HEK293 (cell line): ENCODE results near the gene MAP3K13.

Source experiments
- HOXA7 ChIP-seq: sonication (generic); formaldehyde crosslinking; IDR thresholded peaks from 2 replicates; pipeline ENCODE4 v1.8.1; 2022; ENCODE audit warnings: missing genetic modification reagents, borderline replicate concordance
- MYNN ChIP-seq: fragments of 450-650 bp; formaldehyde crosslinking; IDR thresholded peaks from 2 replicates; pipeline ENCODE4 v1.5.1; 2016; ENCODE audit warnings: missing biosample characterization, missing genetic modification characterization, borderline replicate concordance
- ZBTB21 ChIP-seq: fragments of 450-650 bp; formaldehyde crosslinking; IDR thresholded peaks from 2 replicates; pipeline ENCODE4 v1.5.1; 2017; ENCODE audit warnings: missing biosample characterization, missing genetic modification characterization
- ZNF239 ChIP-seq: fragments of 450-650 bp; formaldehyde crosslinking; IDR thresholded peaks from 2 replicates; pipeline ENCODE4 v1.5.1; 2016; ENCODE audit warnings: missing biosample characterization, missing genetic modification characterization
- ZNF324 ChIP-seq: fragments of 450-650 bp; formaldehyde crosslinking; IDR thresholded peaks from 2 replicates; pipeline ENCODE4 v1.5.1; 2016; ENCODE audit warnings: missing biosample characterization, missing genetic modification characterization
- ZNF549 ChIP-seq: fragments of 450-650 bp; IDR thresholded peaks from 2 replicates; pipeline ENCODE4 v1.5.1; 2018; ENCODE audit warnings: missing biosample characterization, missing genetic modification characterization, mild to moderate bottlenecking, inconsistent platforms, moderate library complexity
- ZNF610 ChIP-seq: fragments of 450-650 bp; formaldehyde crosslinking; IDR thresholded peaks from 2 replicates; pipeline ENCODE4 v1.5.1; 2016; ENCODE audit warnings: missing biosample characterization, missing genetic modification characterization, borderline replicate concordance
- ZNF660 ChIP-seq: fragments of 450-650 bp; IDR thresholded peaks from 2 replicates; pipeline ENCODE4 v1.5.1; 2018; ENCODE audit warnings: missing biosample characterization, mild to moderate bottlenecking, missing genetic modification characterization
- ZNF843 ChIP-seq: fragments of 450-650 bp; formaldehyde crosslinking; IDR thresholded peaks from 2 replicates; pipeline ENCODE4 v1.5.1; 2016; ENCODE audit warnings: missing biosample characterization, missing genetic modification characterization
- TF ChIP-seq, protein P1 (sequence below): fragments of 450-650 bp; formaldehyde crosslinking; IDR thresholded peaks from 2 replicates; pipeline ENCODE4 v1.5.1; 2016; ENCODE audit warnings: missing biosample characterization, missing genetic modification characterization
- TF ChIP-seq, protein P2 (sequence below): fragments of 450-650 bp; formaldehyde crosslinking; IDR thresholded peaks from 2 replicates; pipeline ENCODE4 v1.5.1; 2016; ENCODE audit warnings: missing biosample characterization, missing genetic modification characterization
- TF ChIP-seq, protein P3 (sequence below): fragments of 450-650 bp; formaldehyde crosslinking; IDR thresholded peaks from 2 replicates; pipeline ENCODE4 v1.5.1; 2016; ENCODE audit warnings: missing biosample characterization, missing genetic modification characterization
- TF ChIP-seq, protein P4 (sequence below): fragments of 450-650 bp; formaldehyde crosslinking; IDR thresholded peaks from 2 replicates; pipeline ENCODE4 v1.5.1; 2017; ENCODE audit warnings: missing biosample characterization, missing genetic modification characterization
- TF ChIP-seq, protein P5 (sequence below): IDR thresholded peaks from 2 replicates; pipeline ENCODE4 v1.6.1; 2011; ENCODE audit warnings: mild to moderate bottlenecking, low read depth, low read length, borderline replicate concordance

DNA sequence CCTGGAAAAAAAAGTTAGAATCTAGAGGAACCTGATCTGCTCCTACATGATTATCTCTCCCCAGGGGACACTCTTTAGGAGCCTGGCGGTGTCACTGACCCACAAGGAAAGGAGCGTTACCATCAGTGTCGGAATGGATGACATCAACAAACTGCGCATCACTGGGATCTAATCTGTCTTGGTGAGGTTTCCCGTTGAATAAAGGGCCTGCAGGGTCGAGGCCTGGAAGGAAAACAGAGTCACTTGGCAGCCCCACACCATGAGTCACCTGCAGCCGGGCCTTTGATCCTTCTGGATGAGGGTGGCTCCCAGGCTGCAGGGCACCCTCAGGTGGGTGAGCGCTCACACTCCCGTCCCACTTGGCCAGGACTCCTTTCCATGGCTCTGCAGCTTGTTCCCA, 164.4 kb downstream of the MAP3K13 start:
- TF ChIP-seq HOXA7 (CRISPR knock-in tag) = no peak
- TF ChIP-seq, protein P1, sequence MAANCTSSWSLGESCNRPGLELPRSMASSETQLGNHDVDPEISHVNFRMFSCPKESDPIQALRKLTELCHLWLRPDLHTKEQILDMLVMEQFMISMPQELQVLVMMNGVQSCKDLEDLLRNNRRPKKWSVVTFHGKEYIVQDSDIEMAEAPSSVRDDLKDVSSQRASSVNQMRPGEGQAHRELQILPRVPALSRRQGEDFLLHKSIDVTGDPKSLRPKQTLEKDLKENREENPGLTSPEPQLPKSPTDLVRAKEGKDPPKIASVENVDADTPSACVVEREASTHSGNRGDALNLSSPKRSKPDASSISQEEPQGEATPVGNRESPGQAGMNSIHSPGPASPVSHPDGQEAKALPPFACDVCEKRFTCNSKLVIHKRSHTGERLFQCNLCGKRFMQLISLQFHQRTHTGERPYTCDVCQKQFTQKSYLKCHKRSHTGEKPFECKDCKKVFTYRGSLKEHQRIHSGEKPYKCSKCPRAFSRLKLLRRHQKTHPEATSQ (tag by site-specific recombination) = no peak
- TF ChIP-seq ZNF239 (tag by site-specific recombination) = no peak
- TF ChIP-seq, protein P2, sequence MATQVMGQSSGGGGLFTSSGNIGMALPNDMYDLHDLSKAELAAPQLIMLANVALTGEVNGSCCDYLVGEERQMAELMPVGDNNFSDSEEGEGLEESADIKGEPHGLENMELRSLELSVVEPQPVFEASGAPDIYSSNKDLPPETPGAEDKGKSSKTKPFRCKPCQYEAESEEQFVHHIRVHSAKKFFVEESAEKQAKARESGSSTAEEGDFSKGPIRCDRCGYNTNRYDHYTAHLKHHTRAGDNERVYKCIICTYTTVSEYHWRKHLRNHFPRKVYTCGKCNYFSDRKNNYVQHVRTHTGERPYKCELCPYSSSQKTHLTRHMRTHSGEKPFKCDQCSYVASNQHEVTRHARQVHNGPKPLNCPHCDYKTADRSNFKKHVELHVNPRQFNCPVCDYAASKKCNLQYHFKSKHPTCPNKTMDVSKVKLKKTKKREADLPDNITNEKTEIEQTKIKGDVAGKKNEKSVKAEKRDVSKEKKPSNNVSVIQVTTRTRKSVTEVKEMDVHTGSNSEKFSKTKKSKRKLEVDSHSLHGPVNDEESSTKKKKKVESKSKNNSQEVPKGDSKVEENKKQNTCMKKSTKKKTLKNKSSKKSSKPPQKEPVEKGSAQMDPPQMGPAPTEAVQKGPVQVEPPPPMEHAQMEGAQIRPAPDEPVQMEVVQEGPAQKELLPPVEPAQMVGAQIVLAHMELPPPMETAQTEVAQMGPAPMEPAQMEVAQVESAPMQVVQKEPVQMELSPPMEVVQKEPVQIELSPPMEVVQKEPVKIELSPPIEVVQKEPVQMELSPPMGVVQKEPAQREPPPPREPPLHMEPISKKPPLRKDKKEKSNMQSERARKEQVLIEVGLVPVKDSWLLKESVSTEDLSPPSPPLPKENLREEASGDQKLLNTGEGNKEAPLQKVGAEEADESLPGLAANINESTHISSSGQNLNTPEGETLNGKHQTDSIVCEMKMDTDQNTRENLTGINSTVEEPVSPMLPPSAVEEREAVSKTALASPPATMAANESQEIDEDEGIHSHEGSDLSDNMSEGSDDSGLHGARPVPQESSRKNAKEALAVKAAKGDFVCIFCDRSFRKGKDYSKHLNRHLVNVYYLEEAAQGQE (tag by site-specific recombination) = no peak
- TF ChIP-seq, protein P3, sequence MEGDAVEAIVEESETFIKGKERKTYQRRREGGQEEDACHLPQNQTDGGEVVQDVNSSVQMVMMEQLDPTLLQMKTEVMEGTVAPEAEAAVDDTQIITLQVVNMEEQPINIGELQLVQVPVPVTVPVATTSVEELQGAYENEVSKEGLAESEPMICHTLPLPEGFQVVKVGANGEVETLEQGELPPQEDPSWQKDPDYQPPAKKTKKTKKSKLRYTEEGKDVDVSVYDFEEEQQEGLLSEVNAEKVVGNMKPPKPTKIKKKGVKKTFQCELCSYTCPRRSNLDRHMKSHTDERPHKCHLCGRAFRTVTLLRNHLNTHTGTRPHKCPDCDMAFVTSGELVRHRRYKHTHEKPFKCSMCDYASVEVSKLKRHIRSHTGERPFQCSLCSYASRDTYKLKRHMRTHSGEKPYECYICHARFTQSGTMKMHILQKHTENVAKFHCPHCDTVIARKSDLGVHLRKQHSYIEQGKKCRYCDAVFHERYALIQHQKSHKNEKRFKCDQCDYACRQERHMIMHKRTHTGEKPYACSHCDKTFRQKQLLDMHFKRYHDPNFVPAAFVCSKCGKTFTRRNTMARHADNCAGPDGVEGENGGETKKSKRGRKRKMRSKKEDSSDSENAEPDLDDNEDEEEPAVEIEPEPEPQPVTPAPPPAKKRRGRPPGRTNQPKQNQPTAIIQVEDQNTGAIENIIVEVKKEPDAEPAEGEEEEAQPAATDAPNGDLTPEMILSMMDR (tag by site-specific recombination) = no peak
- TF ChIP-seq, protein P4, sequence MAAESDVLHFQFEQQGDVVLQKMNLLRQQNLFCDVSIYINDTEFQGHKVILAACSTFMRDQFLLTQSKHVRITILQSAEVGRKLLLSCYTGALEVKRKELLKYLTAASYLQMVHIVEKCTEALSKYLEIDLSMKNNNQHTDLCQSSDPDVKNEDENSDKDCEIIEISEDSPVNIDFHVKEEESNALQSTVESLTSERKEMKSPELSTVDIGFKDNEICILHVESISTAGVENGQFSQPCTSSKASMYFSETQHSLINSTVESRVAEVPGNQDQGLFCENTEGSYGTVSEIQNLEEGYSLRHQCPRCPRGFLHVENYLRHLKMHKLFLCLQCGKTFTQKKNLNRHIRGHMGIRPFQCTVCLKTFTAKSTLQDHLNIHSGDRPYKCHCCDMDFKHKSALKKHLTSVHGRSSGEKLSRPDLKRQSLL (tag by site-specific recombination) = no peak
- TF ChIP-seq, protein P5, sequence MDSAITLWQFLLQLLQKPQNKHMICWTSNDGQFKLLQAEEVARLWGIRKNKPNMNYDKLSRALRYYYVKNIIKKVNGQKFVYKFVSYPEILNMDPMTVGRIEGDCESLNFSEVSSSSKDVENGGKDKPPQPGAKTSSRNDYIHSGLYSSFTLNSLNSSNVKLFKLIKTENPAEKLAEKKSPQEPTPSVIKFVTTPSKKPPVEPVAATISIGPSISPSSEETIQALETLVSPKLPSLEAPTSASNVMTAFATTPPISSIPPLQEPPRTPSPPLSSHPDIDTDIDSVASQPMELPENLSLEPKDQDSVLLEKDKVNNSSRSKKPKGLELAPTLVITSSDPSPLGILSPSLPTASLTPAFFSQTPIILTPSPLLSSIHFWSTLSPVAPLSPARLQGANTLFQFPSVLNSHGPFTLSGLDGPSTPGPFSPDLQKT = no peak
- no peak for TF ChIP-seq MYNN
- TF ChIP-seq ZNF324 (tag by site-specific recombination) = no peak
- no peak for TF ChIP-seq ZNF549
- no peak for TF ChIP-seq ZNF610
- TF ChIP-seq ZBTB21 (tag by site-specific recombination) = no peak
- TF ChIP-seq ZNF843 = no peak
- TF ChIP-seq ZNF660 = 0 out of 2 replicates have a peak, but pooled peaks have one; percentile 35
